Right lung (tissue), 10 donors: Measurements from ENCODE around the gene CALM1. TPM values are rescaled to one million over a fixed set of nuclear protein-coding genes. Genes with fewer than 3 reads are reported as not detected.

Experiments used
- DNase-seq, 2 donors: peaks; one replicate each; pipeline ENCODE4 v3.0.0-alpha.2; 2013
- long read RNA-seq, 8 donors: transcript quantifications; one replicate each; lab custom pipeline, GENCODE V29; 2026
- polyA plus RNA-seq, 5 donors: library from polyadenylated mRNA; unstranded; fragments of 120-200 nt; gene quantifications; one replicate each; pipeline versions ENCODE4 v1.2.1 to v1.2.3, GENCODE V29; 2013; ENCODE audit warnings: inconsistent platforms in 1 of 5, low replicate concordance in 1 of 5; ENCODE audit not compliant: insufficient read length in 5 of 5, insufficient read depth in 1 of 5

CALM1 gene
- 100 to 1,000 TPM; 610 to 872 (median 646) TPM for polyA plus RNA-seq
- long read RNA-seq, donor 1, full-length matches to known transcripts, result 931 of 1,506 reads
- long read RNA-seq, donor 1, partial matches to known transcripts, result 563 of 1,506 reads
- long read RNA-seq, donor 1, other reads (novel, unspliced or antisense), result 12 of 1,506 reads
- long read RNA-seq, donor 2, full-length matches to known transcripts, result 515 of 846 reads
- long read RNA-seq, donor 2, partial matches to known transcripts, result 320 of 846 reads
- long read RNA-seq, donor 2, other reads (novel, unspliced or antisense), result 11 of 846 reads
- long read RNA-seq, donor 3, full-length matches to known transcripts, result 730 of 1,050 reads
- long read RNA-seq, donor 3, partial matches to known transcripts, result 313 of 1,050 reads
- long read RNA-seq, donor 3, other reads (novel, unspliced or antisense), result 7 of 1,050 reads
- long read RNA-seq, donor 4, full-length matches to known transcripts, result 586 of 894 reads
- long read RNA-seq, donor 4, partial matches to known transcripts, result 297 of 894 reads
- long read RNA-seq, donor 4, other reads (novel, unspliced or antisense), result 11 of 894 reads
- long read RNA-seq, donor 5, full-length matches to known transcripts, result 1,152 of 2,022 reads
- long read RNA-seq, donor 5, partial matches to known transcripts, result 843 of 2,022 reads
- long read RNA-seq, donor 5, other reads (novel, unspliced or antisense), result 27 of 2,022 reads
- long read RNA-seq, donor 6, full-length matches to known transcripts, result 922 of 1,549 reads
- long read RNA-seq, donor 6, partial matches to known transcripts, result 614 of 1,549 reads
- long read RNA-seq, donor 6, other reads (novel, unspliced or antisense), result 13 of 1,549 reads
- long read RNA-seq, donor 7, full-length matches to known transcripts, result 464 of 559 reads
- long read RNA-seq, donor 7, partial matches to known transcripts, result 90 of 559 reads
- long read RNA-seq, donor 7, other reads (novel, unspliced or antisense), result 5 of 559 reads
- long read RNA-seq, donor 8, full-length matches to known transcripts, result 290 of 414 reads
- long read RNA-seq, donor 8, partial matches to known transcripts, result 124 of 414 reads
- long read RNA-seq, donor 8, other reads (novel, unspliced or antisense), result 0 of 414 reads

DNA sequence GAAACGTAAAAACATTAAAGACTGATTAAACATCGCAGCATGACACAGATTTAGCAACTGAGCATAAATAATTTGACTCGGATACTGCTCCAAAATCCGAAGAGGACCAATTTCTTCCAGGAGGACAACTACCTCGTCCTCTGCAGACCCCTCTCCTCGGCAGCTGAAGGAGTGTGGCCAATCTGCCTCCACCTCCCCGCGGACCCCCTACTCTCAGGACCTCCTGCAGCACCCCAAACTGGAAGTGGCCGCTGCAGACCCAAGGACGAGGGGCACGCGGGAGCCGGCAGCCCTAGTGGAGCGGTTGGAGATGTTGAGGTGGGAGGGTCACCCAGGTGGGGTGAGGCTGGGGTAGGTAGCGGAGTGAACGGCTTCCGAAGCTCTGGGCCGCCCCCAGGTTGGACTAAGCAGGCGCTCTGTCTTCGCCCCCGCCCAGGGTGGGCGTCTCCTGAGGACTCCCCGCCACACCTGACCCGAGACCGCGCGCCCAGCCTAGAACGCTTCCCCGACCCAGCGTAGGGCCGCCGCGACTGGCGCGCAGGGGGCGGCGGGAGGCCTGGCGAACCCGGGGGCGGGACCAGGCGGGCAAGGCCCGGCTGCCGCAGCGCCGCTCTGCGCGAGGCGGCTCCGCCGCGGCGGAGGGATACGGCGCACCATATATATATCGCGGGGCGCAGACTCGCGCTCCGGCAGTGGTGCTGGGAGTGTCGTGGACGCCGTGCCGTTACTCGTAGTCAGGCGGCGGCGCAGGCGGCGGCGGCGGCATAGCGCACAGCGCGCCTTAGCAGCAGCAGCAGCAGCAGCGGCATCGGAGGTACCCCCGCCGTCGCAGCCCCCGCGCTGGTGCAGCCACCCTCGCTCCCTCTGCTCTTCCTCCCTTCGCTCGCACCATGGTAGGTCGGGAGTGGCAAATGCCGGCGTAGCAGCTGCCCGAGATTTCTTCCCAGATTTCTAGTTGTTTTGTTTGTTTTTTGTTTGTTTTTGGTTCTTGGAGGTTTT, at the start of gene CALM1:
CALM1 (plus strand) TSS at position 689 of the 999 bp plus-strand sequence; CDS start at position 891, 202 bp downstream.
- peak; percentile 96 to 97 for DNase-seq

DNA sequence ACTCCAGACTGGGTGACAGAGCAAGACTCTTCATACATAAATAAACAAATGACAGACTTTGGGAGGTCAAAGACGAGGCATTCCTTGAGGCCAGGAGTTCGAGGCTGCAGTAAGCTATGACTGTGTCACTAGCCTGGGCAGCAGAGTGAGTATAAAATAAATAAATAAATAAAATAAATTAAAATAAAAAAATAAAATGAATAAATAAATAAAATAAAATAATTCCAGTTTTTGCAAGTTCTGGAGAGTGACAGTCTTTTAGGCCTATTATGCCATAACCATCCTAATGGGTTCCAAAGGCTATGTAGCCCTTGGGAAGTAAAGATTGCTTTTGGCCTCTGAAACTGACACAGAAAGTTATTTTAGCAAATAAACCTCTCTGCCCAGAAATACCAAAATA, 48.6 kb upstream of the CALM1 start:
- no peak for DNase-seq

DNA sequence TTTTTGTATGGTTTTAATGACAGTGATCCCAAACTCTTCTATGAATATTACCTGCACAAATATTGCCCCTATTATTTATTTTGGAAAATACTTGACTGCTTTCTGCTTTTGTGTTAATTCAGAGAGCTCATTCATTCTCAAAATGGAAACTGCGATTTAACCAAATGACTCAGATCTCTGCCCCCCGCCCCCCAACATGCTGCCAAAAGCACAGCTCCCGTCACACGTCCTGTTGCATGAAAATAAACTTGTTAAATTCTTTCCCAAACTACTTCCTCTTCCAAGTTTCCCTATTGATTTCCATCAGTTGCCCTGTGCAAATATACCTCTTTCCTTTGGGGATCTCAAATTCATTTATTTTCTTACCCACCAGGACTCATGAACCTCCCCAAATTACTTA, 47.1 kb upstream of the CALM1 start:
- DNase-seq, result no peak

DNA sequence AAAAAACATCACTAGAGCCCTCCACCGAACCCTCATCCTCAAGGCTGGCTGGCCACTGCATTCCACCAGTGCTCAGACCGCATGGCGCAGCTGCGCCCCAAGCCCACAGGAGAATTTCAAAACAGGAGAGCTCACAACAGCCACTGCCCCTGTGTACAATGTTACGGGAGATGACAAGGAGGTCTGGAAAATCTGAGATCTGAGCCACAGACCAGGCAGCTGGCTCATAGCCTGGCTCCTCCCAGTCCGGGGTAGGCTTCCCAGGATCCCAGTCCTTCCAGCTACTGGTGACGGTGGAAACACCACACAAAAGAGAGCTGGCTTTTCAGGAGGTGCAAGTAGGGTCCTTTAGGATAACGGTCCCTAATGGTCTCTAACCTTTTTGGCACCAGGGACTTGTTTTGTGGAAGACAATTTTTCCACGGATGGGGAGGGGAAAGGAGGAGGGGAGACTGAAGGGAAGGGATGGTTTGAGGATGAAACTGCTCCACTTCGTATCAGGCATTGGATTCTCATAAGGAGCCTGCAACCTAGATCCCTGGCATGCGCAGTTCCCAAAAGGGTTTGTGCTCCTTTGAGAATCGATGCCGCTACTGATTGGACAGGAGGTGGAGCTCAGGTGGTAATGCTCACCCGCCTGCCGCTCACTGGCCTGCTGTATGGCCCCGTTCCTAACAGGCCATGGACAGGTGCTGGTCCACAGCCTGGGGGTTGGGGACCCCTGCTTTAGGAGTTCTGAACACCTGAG, 42.1 kb upstream of the CALM1 start:
- DNase-seq, result no peak

DNA sequence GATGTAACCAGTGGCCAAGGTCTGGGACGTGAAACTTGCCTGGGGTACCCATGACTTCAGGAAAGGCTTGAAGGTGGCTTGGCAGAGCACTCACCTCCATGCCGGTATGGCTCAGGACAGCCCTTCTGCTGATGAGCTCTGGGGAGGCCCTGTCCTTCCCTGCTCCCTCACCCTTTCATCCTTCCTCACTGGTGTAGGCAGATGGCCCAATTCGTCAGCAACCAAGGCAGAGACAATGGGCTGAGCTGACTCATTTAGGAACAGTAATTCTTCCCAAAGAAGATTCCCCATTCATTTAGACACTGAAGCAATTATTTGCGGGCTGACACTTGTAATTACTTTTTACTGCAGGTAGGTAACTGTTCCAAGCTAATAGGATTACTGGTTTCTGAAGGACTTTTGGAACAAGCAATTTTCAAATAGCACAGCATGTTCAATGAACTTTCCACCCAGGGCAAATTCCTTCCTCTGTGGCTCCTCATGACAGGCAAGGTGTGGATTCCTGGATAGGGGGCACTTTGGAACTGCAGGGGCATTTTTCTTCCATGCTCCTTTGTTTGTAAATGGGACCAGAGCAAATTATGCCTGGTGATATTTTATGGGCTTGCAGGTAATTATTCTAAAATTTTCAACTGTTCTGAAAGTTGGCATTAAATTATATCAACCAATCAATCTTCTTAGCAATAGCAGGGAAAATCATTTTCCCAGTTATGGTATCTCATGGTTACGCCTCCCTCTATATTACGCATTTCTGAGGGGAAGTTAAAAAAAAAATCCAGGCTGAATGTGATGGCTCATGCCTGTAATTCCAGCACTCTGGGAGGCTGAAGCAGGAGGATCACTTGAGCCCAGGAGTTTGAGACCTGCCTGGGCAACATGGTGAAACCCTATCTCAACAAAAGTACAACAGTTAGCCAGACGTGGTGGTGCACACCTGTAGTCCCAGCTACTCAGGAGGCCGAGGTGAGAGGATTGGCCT, 41.0 kb upstream of the CALM1 start:
- no peak for DNase-seq

DNA sequence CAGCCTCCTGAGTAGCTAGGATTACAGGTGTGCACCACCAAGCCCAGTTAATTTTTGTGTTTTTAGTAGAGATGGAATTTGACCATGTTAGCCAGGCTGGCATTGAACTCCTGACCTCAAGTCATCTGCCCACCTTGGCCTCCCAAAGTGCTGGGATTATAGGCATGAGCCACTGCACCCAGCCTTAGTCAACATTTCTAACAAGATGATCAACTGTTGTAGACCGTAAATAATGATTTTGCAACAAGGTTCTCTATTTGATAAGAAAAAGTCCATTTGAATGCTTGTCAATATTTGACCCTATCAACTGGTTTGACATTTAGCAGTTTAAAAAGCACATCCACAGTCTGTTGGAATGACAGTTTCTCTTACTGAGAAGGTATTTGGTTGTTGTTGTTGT, 39.9 kb upstream of the CALM1 start:
- DNase-seq, result no peak

DNA sequence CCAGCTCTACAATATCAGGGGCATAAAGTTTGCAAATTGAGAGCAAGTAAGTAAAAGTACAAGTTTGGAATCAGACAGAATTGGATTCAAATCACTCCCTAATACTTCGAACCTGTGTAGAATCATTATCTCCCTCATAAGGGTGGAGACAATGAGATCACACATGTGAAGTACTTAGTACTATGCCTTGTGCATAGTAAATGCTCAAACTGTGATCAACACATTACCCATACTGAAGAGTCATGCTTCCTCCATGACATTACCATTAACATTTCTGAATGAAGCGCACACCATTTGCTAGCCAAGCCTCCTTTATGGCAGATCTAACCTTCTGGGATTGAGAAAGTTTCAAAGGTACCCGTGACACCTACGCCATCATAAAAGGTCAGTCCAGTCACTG, 38.5 kb upstream of the CALM1 start:
- DNase-seq, result no peak

DNA sequence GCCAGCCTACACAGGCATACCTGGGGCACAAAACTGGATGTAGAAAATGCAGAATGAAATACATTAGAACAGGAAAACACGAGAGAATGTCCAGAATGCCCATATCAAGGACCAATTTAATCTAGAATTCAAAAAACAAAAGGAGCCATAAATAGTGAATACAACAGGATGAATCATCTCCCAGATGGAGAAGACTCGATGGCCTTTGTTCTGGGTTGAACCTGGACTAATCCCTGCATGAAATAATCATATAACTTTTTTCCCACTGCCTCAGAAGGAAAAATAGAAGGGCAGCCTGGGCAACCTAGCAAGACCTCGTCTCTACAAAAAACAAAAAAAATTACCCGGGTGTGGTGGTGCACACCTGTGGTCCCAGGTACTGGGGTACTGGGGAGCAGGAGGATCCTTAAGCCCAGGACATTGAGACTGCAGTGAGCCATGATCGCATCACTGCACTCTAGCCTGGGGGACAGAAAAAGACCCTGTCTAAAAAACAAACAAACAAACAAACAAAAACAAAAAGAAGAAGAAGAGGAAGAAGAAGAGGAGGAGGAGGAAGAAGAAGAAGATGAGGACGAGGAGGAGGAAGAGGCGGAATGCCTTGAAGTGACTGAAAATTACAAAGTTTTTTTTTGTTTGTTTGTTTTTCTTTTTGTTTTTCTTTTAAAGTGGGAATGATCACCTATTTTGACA, 34.8 kb upstream of the CALM1 start:
- no peak for DNase-seq

DNA sequence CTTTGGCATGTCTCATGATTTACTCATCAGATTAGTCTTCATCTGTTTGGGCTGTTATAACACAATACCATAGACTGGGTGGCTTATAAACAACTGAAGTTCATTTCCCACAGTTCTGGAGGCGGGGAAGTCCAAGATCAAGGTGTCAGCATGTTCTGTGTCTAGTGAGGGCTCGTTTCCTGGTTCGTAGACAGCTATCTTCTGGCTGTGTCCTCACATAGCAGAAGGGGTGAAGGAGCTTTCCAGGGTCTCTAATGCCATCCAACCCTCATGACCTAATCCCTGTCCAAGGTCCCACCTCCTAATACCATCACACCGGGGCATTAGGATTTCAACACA, 34.3 kb upstream of the CALM1 start:
- no peak for DNase-seq

DNA sequence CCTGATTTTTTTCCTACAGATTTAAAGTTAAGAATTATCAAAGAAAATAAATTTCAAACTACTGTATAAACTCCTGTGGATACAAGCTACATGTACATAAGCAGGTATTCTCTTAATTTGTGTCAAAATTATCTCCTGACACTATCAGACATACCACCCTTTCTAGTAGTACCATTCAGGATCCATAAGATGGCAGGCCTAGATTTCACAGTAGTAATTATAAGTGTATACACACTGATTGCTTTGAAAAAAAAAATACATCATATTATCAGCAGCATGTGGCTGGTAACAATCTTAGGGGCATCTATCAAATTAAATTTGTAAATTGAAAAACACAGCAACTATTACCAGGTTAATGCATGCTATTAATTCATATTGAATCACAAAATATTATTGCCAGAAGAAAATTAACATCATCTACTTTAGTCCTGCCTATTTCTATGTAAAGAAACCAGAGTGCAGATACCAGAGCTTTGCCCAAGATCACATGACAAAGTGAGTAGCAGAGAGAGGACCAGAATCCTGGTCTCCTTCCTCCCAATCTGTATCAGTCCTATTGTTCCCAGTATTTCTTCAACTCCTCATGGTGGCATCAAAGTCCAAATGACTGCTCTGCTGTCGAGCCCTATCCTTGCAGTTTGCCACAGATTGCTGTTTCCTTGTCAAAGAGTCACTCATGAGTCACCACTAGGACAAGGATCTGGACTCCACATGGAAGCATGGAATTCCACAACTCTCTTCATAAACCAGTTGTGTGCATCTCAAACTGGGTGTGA, 27.7 kb upstream of the CALM1 start:
- DNase-seq, result no peak

DNA sequence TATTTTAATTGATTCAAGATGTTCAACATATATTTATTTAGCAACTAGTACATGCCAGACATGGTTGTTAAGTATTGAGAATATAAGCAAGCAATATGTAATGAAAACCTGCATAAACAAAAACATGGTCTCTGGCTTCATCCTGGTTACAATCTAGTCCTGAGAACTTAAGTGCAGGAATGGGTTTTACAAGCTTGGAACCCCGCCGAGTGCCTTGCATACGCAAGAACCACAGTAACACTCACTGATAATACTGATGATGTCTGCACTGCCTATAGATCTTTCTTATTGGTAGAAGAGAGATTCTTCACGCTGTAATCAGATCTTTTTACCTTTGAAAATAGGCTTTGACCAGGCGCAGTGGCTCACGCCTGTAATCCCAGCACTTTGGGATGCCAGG, 22.9 kb upstream of the CALM1 start:
- DNase-seq, result no peak

DNA sequence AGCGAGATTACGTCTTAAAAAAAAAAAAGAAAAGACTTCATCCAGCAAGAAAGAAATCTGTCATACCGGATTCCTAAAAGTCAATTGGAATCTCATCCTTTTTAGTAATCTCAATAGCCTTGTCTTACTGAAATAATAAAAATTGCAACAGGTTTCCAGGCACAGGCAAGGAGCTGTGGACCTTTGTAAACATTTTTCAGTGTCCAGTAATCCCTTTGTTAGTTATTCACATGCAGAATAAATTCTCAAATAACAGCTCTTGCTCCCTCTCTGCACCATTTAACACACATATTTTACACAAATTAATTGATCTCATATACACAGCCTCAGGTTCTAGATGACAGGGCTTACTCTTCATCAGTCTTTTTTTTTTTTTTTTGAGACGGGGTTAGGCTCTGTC, 22.0 kb upstream of the CALM1 start:
- DNase-seq, result no peak

DNA sequence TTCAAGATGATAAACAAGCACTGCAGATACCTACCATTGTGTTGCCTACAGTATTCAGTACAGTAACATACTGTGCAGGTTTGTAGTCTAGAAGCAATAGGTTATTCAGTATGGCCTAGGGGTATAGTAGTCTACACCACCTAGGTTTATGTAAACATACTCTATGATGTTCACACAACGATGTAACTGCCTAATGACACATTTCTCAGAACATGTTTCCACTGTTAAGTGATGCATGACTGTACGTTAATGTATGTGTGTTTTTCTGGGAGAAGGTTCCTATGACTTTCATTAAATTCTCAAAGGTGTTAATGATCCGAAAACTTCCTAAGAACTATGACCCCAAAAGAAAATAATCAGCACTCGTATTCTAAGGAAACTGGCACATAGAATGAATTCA, 20.9 kb upstream of the CALM1 start:
- no peak for DNase-seq

DNA sequence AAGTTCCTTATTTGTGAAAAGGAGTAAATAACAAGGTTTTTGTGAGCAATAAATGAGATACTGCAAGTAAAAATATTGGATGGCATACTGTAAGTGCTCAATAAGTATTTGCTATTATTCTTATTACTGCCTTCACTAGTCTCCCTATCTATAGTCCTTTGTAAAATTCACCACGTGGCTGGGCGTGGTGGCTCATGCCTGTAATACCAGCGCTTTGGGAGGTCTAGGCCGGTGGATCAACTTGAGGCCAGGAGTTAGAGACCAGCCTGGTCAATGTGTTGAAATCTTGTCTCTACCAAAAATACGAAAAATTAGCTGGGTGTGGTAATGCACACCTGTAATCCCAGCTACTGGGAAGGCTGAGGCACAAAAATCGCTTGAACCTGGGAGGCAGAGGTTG, 18.6 kb upstream of the CALM1 start:
- DNase-seq, result no peak

DNA sequence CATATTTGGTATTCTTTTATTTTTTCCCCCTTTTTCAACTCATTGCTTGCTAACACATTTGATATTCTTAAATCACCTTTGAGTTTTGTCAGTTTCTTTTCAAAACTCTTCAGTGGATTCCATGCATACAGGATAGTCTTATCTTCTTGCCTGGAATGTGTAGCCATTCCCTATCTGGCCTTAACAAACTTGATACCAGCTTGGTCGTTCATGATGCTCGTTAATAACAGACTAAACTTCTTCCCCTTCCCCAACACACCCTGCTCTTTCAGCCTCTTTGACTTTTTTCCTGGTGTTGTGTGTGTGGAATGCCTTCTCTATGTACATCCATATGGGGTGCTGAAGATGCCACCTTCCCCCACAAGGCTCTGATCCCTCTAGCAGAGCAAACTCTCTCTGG, 17.7 kb upstream of the CALM1 start:
- DNase-seq, result no peak

DNA sequence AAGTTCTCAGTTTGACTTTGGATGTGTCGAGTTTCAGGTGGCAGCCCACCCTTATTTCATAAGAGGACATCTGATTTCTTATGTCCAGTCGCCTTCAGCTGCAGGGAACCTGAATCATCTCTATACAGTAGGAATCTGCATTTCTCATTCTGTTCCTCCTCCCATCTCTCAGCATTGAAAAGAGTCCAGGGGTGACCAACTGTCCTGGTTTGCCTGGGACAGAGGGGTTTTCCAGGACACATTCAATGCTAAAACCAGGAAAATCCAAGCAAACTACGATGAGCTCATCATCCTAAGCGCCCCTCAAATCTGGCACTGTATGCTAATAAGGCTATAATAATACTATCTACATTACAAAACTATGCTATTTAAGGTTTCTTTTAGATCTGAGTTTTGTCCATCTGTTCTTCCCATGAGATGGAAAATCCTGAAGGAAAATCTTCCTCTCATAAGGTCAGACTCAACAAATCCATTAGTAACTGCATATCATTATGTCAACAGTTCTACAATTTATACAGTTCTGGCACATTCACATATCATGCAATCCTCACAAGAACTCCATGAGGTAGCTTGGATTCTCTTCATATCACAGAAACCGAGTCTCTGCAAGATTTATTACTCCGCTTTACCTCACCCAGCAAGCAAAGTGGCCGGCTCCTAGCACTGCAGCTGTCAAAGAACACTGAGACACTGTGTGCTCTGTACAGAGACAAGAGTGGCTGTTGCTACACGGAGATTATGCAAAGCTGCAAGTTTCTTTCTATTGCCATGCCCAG, 15.6 kb upstream of the CALM1 start:
- peak in 1 of 2 donors; percentile 40 for DNase-seq

DNA sequence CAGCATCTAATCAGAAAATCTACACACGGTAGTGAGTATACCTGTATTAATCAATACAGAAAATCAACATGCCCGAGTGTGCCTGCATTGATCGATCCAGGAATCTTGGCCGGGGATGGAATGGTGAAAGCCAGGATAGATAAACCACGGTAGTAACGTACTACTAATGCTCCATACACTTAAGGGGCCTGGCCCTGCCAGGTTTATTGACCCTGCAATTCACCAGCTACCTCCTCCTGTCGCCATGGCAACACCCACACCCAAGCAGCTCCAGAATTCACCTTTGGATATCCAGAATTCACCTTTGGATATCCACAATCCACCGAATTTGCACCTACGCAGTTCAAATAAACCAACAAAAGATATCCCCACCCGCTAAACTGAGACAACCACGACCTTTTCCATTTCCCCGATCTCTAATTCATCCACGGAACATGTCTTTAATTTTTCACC, 14.8 kb upstream of the CALM1 start:
- DNase-seq, result peak in 1 of 2 donors; percentile 55
